Measurements from ENCODE around the gene CA9.

GRCh38 chr9:35667939-35668338, 5.8 kb upstream of the CA9 start:
- no peak for TF ChIP-seq EZH2 (IDR thresholded peaks at IDR 0.05; ENCODE audit: borderline replicate concordance, low read depth, low read length, severe bottlenecking)
- no peak for TF ChIP-seq POLR2AphosphoS5 (IDR thresholded peaks at IDR 0.05; ENCODE audit: insufficient read depth, low read depth, low read length)
- TF ChIP-seq MAX (IDR thresholded peaks at IDR 0.05; ENCODE audit: insufficient read depth, insufficient read length): no peak
